H9 (cell line): Measurements from ENCODE around the gene DES. TPM values are rescaled to one million over a fixed set of nuclear protein-coding genes. Genes with fewer than 3 reads are reported as not detected.
A peak's percentile ranks its signal among the peaks of the same experiment; 100 is the strongest.

Experiments used
- DNase-seq: peaks from one replicate; pipeline ENCODE4 v3.0.0-alpha.2; 2017
- H2AFZ ChIP-seq: one replicate; pipeline ENCODE4 v1.6.1; 2013; ENCODE audit warnings: mild to moderate bottlenecking, low read length, control low read depth, moderate library complexity
- H2AK5ac ChIP-seq: 2 replicates; pipeline ENCODE4 v1.6.1; 2013; ENCODE audit warnings: low read length, control low read depth, mixed read lengths; ENCODE audit not compliant: insufficient read length
- H2BK120ac ChIP-seq: one replicate; pipeline ENCODE4 v1.6.1; 2013; ENCODE audit warnings: low read depth, mild to moderate bottlenecking, low read length, control low read depth, inconsistent platforms; ENCODE audit not compliant: poor library complexity, severe bottlenecking
- H2BK12ac ChIP-seq: 2 replicates; pipeline ENCODE4 v1.6.1; 2013; ENCODE audit warnings: low read length, control low read depth, mixed read lengths, low read depth; ENCODE audit not compliant: insufficient read length
- H2BK15ac ChIP-seq: 2 replicates; pipeline ENCODE4 v1.6.1; 2013; ENCODE audit warnings: low read depth, low read length, control low read depth
- H2BK20ac ChIP-seq: one replicate; pipeline ENCODE4 v1.6.1; 2013; ENCODE audit warnings: low read depth, mild to moderate bottlenecking, low read length, control low read depth, inconsistent platforms; ENCODE audit not compliant: poor library complexity, severe bottlenecking
- H2BK5ac ChIP-seq: 2 replicates; pipeline ENCODE4 v1.6.1; 2013; ENCODE audit warnings: low read length, control low read depth, mixed read lengths; ENCODE audit not compliant: insufficient read length
- H3K14ac ChIP-seq: 2 replicates; pipeline ENCODE4 v1.6.1; 2013; ENCODE audit warnings: low read length, control low read depth; ENCODE audit not compliant: insufficient read depth
- H3K18ac ChIP-seq: 2 replicates; pipeline ENCODE4 v1.6.1; 2013; ENCODE audit warnings: low read depth, mild to moderate bottlenecking, mixed read lengths, low read length, control low read depth; ENCODE audit not compliant: insufficient read length
- H3K23ac ChIP-seq: 2 replicates; pipeline ENCODE4 v1.6.1; 2013; ENCODE audit warnings: low read length, control low read depth, mixed read lengths, low read depth; ENCODE audit not compliant: insufficient read length
- H3K23me2 ChIP-seq: 2 replicates; pipeline ENCODE4 v1.6.1; 2013; ENCODE audit warnings: low read depth, mild to moderate bottlenecking, mixed read lengths, low read length, control low read depth; ENCODE audit not compliant: insufficient read length, poor library complexity, severe bottlenecking
- H3K27ac ChIP-seq: 2 replicates; pipeline ENCODE4 v1.5.1; 2013; ENCODE audit warnings: low read length, control low read depth, mixed read lengths, low read depth; ENCODE audit not compliant: insufficient read length
- H3K27me3 ChIP-seq: 2 replicates; pipeline ENCODE4 v1.6.1; 2013; ENCODE audit warnings: low read length, control low read depth, inconsistent platforms; ENCODE audit not compliant: insufficient read depth
- H3K4ac ChIP-seq: 2 replicates; pipeline ENCODE4 v1.6.1; 2013; ENCODE audit warnings: low read depth, mild to moderate bottlenecking, control low read depth, inconsistent platforms, low read length, moderate library complexity
- H3K4me1 ChIP-seq: 2 replicates; pipeline ENCODE4 v1.6.1; 2013; ENCODE audit warnings: low read length, control low read depth, inconsistent platforms; ENCODE audit not compliant: insufficient read depth
- H3K4me2 ChIP-seq: 2 replicates; pipeline ENCODE4 v1.6.1; 2013; ENCODE audit warnings: low read length, control low read depth, mixed read lengths; ENCODE audit not compliant: insufficient read length, insufficient read depth
- H3K56ac ChIP-seq: 2 replicates; pipeline ENCODE4 v1.6.1; 2013; ENCODE audit warnings: low read depth, mild to moderate bottlenecking, mixed read lengths, low read length, control low read depth; ENCODE audit not compliant: insufficient read length
- H3K79me1 ChIP-seq: 2 replicates; pipeline ENCODE4 v1.6.1; 2013; ENCODE audit warnings: low read depth, mild to moderate bottlenecking, moderate library complexity, low read length, control low read depth, inconsistent platforms; ENCODE audit not compliant: insufficient read depth, poor library complexity, severe bottlenecking
- H3K79me2 ChIP-seq: 2 replicates; pipeline ENCODE4 v1.6.1; 2013; ENCODE audit warnings: low read length, control low read depth, inconsistent platforms; ENCODE audit not compliant: insufficient read depth
- H3K9ac ChIP-seq: 2 replicates; pipeline ENCODE4 v1.6.1; 2013; ENCODE audit warnings: low read length, control low read depth, mixed read lengths; ENCODE audit not compliant: insufficient read length; ENCODE audit errors: extremely low read depth
- H3K9me3 ChIP-seq: one replicate; pipeline ENCODE4 v1.6.1; 2013; ENCODE audit warnings: low read depth, low read length, inconsistent platforms; ENCODE audit not compliant: control insufficient read depth
- H3T11ph ChIP-seq: one replicate; pipeline ENCODE4 v1.6.1; 2013; ENCODE audit warnings: mild to moderate bottlenecking, low read length, control low read depth, inconsistent platforms
- H4K20me1 ChIP-seq: one replicate; pipeline ENCODE4 v1.6.1; 2013; ENCODE audit not compliant: control insufficient read depth, insufficient read length, insufficient read depth
- H4K5ac ChIP-seq: 2 replicates; pipeline ENCODE4 v1.6.1; 2013; ENCODE audit warnings: low read depth, mild to moderate bottlenecking, mixed read lengths, low read length, control low read depth; ENCODE audit not compliant: insufficient read length
- H4K8ac ChIP-seq: replicated peaks from 2 replicates; pipeline ENCODE4 v1.6.1; 2013; ENCODE audit warnings: low read length, control low read depth, mixed read lengths, low read depth; ENCODE audit not compliant: insufficient read length
- H4K91ac ChIP-seq: 2 replicates; pipeline ENCODE4 v1.6.1; 2013; ENCODE audit warnings: low read depth, mild to moderate bottlenecking, moderate library complexity, mixed read lengths, low read length, control low read depth; ENCODE audit not compliant: insufficient read length
- H3K27ac Mint-ChIP-seq, 3 experiments: 2 replicates in 2 of 3; 3 replicates in 1 of 3; pipeline ENCODE4 v1.8.0; 2020 to 2021; ENCODE audit warnings: mixed read lengths in 3 of 3, mild to moderate bottlenecking in 1 of 3, moderate library complexity in 1 of 3
- H3K27me3 Mint-ChIP-seq: 2 replicates; pipeline ENCODE4 v1.8.0; 2021; ENCODE audit warnings: low read depth, mild to moderate bottlenecking, moderate library complexity, mixed read lengths
- H3K36me3 Mint-ChIP-seq, 3 experiments: 2 replicates in 2 of 3; 3 replicates in 1 of 3; pipeline ENCODE4 v1.8.0; 2020 to 2021; ENCODE audit warnings: low read depth in 3 of 3, mixed read lengths in 3 of 3; ENCODE audit not compliant: insufficient read depth in 1 of 3
- H3K4me1 Mint-ChIP-seq, 2 experiments: 2 replicates each; pipeline ENCODE4 v1.8.0; 2020; ENCODE audit warnings: mixed read lengths in 2 of 2
- H3K4me3 Mint-ChIP-seq, 2 experiments: 2 replicates in 1 of 2; 3 replicates in 1 of 2; pipeline ENCODE4 v1.8.0; 2020 to 2021; ENCODE audit warnings: mild to moderate bottlenecking in 2 of 2, mixed read lengths in 2 of 2, moderate library complexity in 1 of 2
- H3K9me3 Mint-ChIP-seq, 2 experiments: 2 replicates in 1 of 2; 3 replicates in 1 of 2; pipeline ENCODE4 v1.8.0; 2020; ENCODE audit warnings: mild to moderate bottlenecking in 2 of 2, mixed read lengths in 2 of 2, moderate library complexity in 1 of 2
- WGBS: extraction: QIAGEN DNeasy Blood & Tissue Kit; methylation state at CpG from one replicate; pipeline ENCODE4 v1.1.7; 2013; ENCODE audit warnings: missing lambda C conversion rate, low lambda C conversion rate, mixed read lengths; ENCODE audit not compliant: insufficient read length; ENCODE audit errors: extremely low coverage; 5-methylcytosine and 5-hydroxymethylcytosine counted together
- total RNA-seq: library from RNA; stranded (reverse); gene quantifications from 2 replicates; pipeline ENCODE4 v1.2.1, GENCODE V29; 2021
- TF ChIP-seq, protein P1 (sequence below): fragments of 200-600 bp; sonication (generic); conservative IDR thresholded peaks from 3 replicates; pipeline ENCODE4 v1.8.0; 2021; ENCODE audit warnings: antibody characterized with exemption, mild to moderate bottlenecking

DES gene
- total RNA-seq, 1 experiment from 2014 or later: 4.6 TPM

DNA sequence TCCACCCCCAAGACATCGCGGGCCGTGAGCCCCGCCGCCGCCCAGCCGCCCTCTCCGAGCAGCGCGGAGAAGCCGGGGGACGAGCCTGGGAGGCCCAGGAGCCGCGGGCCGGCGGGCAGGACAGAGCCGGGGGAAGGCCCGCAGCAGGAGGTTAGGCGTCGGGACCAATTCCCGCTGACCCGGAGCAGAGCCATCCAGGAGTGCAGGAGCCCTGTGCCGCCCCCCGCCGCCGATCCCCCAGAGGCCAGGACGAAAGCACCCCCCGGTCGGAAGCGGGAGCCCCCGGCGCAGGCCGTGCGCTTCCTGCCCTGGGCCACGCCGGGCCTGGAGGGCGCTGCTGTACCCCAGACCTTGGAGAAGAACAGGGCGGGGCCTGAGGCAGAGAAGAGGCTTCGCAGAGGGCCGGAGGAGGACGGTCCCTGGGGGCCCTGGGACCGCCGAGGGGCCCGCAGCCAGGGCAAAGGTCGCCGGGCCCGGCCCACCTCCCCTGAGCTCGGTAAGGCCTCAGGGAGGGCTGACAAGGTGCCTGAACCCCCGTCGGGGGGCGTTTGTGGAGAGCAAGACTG, 30.7 kb downstream of the DES start:
- Mint-ChIP-seq H3K9me3 (no peaks in the 10 kb centered on the region), H3K27me3 (peaks cover 46% of the 10 kb centered on the region), H3K4me1 (peaks cover 22 to 42% of the 10 kb centered on the region in 2 experiments), H3K36me3 (peaks cover 5 to 12% (median 8%) of the 10 kb centered on the region in 3 experiments; a peak in 6 of 7 replicates), H3K27ac (no peak overlapping the region), H3K4me3 (no peak overlapping the region)
- H3K79me1 ChIP-seq: no peaks in the 10 kb centered on the region
- no peak overlapping the region for H4K8ac ChIP-seq
- no peak overlapping the region for H2AK5ac ChIP-seq
- H4K5ac ChIP-seq: no peak overlapping the region
- H3K9me3 ChIP-seq: no peaks in the 10 kb centered on the region
- no peak overlapping the region for H4K91ac ChIP-seq
- no peak overlapping the region for H2BK120ac ChIP-seq
- no peak overlapping the region for H3K18ac ChIP-seq
- H3K4me1 ChIP-seq: no peaks in the 10 kb centered on the region; the same call in 1 of the 2 replicates
- H2BK12ac ChIP-seq: no peak overlapping the region
- H3K4me2 ChIP-seq: no peak overlapping the region
- no peaks in the 10 kb centered on the region for H3K79me2 ChIP-seq
- H2AFZ ChIP-seq: no peak overlapping the region
- no peak overlapping the region for H2BK15ac ChIP-seq
- no CpG with 5 or more reads among the region's 51 CpGs for WGBS
- H3K9ac ChIP-seq: no peak overlapping the region
- H3K4ac ChIP-seq: no peak overlapping the region
- H2BK20ac ChIP-seq: no peak overlapping the region
- H3K27ac ChIP-seq: no peak overlapping the region
- no peak overlapping the region for H3T11ph ChIP-seq
- H3K56ac ChIP-seq: no peak overlapping the region
- H3K23ac ChIP-seq: no peak overlapping the region
- H2BK5ac ChIP-seq: no peak overlapping the region
- H4K20me1 ChIP-seq: peaks cover 3% of the 10 kb centered on the region
- no peak overlapping the region for H3K14ac ChIP-seq
- TF ChIP-seq, protein P1, sequence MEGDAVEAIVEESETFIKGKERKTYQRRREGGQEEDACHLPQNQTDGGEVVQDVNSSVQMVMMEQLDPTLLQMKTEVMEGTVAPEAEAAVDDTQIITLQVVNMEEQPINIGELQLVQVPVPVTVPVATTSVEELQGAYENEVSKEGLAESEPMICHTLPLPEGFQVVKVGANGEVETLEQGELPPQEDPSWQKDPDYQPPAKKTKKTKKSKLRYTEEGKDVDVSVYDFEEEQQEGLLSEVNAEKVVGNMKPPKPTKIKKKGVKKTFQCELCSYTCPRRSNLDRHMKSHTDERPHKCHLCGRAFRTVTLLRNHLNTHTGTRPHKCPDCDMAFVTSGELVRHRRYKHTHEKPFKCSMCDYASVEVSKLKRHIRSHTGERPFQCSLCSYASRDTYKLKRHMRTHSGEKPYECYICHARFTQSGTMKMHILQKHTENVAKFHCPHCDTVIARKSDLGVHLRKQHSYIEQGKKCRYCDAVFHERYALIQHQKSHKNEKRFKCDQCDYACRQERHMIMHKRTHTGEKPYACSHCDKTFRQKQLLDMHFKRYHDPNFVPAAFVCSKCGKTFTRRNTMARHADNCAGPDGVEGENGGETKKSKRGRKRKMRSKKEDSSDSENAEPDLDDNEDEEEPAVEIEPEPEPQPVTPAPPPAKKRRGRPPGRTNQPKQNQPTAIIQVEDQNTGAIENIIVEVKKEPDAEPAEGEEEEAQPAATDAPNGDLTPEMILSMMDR: peak; percentile 48; the same call in 2 of the 3 replicates
- H3K27me3 ChIP-seq: no peaks in the 10 kb centered on the region; the same call in 1 of the 2 replicates
- peak; percentile 72 for DNase-seq
- H3K23me2 ChIP-seq: peaks cover 4% of the 10 kb centered on the region
